ENCODE measurements around the gene LSS.

- TF ChIP-seq CTCF (IDR thresholded peaks at IDR 0.05) = no peak
- no peak for TF ChIP-seq SP1 (CRISPR knock-in tag; conservative IDR thresholded peaks at IDR 0.05)
- TF ChIP-seq USF2 (CRISPR knock-in tag; IDR thresholded peaks at IDR 0.05) = no peak
Observed at GRCh38 chr21:46161633-46162592, 66.7 kb downstream of the LSS start.

All from WTC11 (cell line).